GM13976 (cell line): ENCODE measurements around the gene ZNF24.

Experiments used
- DNase-seq: peaks from one replicate; pipeline ENCODE4 v3.0.0; 2012; ENCODE audit warnings: low spot score
- CTCF ChIP-seq: IDR thresholded peaks from 2 replicates; pipeline ENCODE4 v1.5.1; 2012; ENCODE audit warnings: borderline replicate concordance, mild to moderate bottlenecking; ENCODE audit not compliant: insufficient read depth; ENCODE audit errors: extremely low read depth, missing control alignments, control extremely low read depth
- in situ Hi-C: fragments of 300-500 bp; cut with MboI; formaldehyde crosslinking; loops from one replicate; pipeline ENCODE4 v1.12.0; 2022; ENCODE audit warnings: low sequenced_read_pairs, mixed read lengths, inconsistent platforms; ENCODE audit not compliant: unreplicated experiment

The ZNF24 gene

GRCh38 chr18:35343936-35344735, at the start of gene ZNF24:
Gene ZNF24, minus strand, starts transcription at chr18:35344420. Its CDS starts 3,770 bp downstream, at chr18:35340650.
- in situ Hi-C loops, result loop anchor here (10.0 kb wide), 1 partner anchor 109 kb away; no protein-coding TSS in a partner anchor

GRCh38 chr18:35393716-35394115, 49.5 kb upstream of the ZNF24 start:
- in situ Hi-C loops, result loop anchor here (25.0 kb wide), 1 partner anchor 569 kb away; the partner anchor contains the start of gene RMP24
- no peak for TF ChIP-seq CTCF
- no peak for DNase-seq

More at GRCh38 chr18:35343936-35344735, at the start of gene ZNF24:
- DNase-seq, result peak; percentile 97
- no peak for TF ChIP-seq CTCF

- no peak for TF ChIP-seq CTCF
- in situ Hi-C loops, result loop anchor here (25.0 kb wide), 1 partner anchor 570 kb away; the partner anchor contains the start of gene RMP24
- no peak for DNase-seq
Measured at GRCh38 chr18:35392375-35392774, 48.2 kb upstream of the ZNF24 start.

- no peak for TF ChIP-seq CTCF
- DNase-seq, result no peak
- in situ Hi-C loops, result loop anchor here (25.0 kb wide), 1 partner anchor 571 kb away; the partner anchor contains the start of gene RMP24
Measured at GRCh38 chr18:35390951-35391700, 46.9 kb upstream of the ZNF24 start.

GRCh38 chr18:35389095-35389618, 44.9 kb upstream of the ZNF24 start:
- in situ Hi-C loops, result loop anchor here (25.0 kb wide), 1 partner anchor 573 kb away; the partner anchor contains the start of gene RMP24

More at GRCh38 chr18:35389095-35389618, 44.9 kb upstream of the ZNF24 start:
- TF ChIP-seq CTCF, result no peak
- no peak for DNase-seq
